HFFc6 (cell line): ENCODE results near the gene UTP20. TPM values are rescaled to one million over a fixed set of nuclear protein-coding genes. Genes with fewer than 3 reads are reported as not detected.

Experiments
- DNase-seq: peaks from one replicate; pipeline ENCODE4 v3.0.0-alpha.2; 2018
- H3K27ac Mint-ChIP-seq: 2 replicates; pipeline ENCODE4 v1.8.0; 2020; ENCODE audit warnings: mild to moderate bottlenecking, mixed read lengths
- H3K27me3 Mint-ChIP-seq: 2 replicates; pipeline ENCODE4 v1.8.0; 2021; ENCODE audit warnings: mild to moderate bottlenecking, moderate library complexity, mixed read lengths; ENCODE audit not compliant: insufficient read depth
- H3K36me3 Mint-ChIP-seq: 2 replicates; pipeline ENCODE4 v1.8.0; 2021; ENCODE audit warnings: low read depth, mixed read lengths
- H3K4me1 Mint-ChIP-seq: 2 replicates; pipeline ENCODE4 v1.8.0; 2020; ENCODE audit warnings: low read depth, mixed read lengths
- H3K4me3 Mint-ChIP-seq: 2 replicates; pipeline ENCODE4 v1.8.0; 2020; ENCODE audit warnings: mild to moderate bottlenecking, moderate library complexity, mixed read lengths
- H3K9me3 Mint-ChIP-seq: 2 replicates; pipeline ENCODE4 v1.8.0; 2020; ENCODE audit warnings: mild to moderate bottlenecking, mixed read lengths
- CTCF ChIP-seq: fragments of 200-600 bp; sonication (generic); IDR thresholded peaks from 2 replicates; pipeline ENCODE4 v1.5.0; 2021; ENCODE audit warnings: antibody characterized with exemption, mild to moderate bottlenecking
- total RNA-seq, 6 experiments: library from RNA; stranded (reverse); fragmentation: NEBNext Ultra II Directional; extraction: Animal tissue kit (Norgen Biotek cat#: 25700); gene quantifications; 2 replicates in 1 of 6; 3 replicates in 5 of 6; pipeline ENCODE4 v1.2.3, GENCODE V29; 2021

Gene UTP20
- total RNA-seq, 6 experiments from 2014 or later = 17.0 to 22.4 (median 19.0) TPM

- Mint-ChIP-seq H3K4me1 (no peaks in the 10 kb centered on the region), H3K4me3 (no peak overlapping the region), H3K27ac (no peak overlapping the region), H3K27me3 (no peaks in the 10 kb centered on the region), H3K9me3 (no peaks in the 10 kb centered on the region), H3K36me3 (no peaks in the 10 kb centered on the region; the same call in 1 of the 2 replicates)
- no peak for TF ChIP-seq CTCF
- DNase-seq = no peak
Observed at GRCh38 chr12:101323255-101323654, 43.4 kb downstream of the UTP20 start.

DNA sequence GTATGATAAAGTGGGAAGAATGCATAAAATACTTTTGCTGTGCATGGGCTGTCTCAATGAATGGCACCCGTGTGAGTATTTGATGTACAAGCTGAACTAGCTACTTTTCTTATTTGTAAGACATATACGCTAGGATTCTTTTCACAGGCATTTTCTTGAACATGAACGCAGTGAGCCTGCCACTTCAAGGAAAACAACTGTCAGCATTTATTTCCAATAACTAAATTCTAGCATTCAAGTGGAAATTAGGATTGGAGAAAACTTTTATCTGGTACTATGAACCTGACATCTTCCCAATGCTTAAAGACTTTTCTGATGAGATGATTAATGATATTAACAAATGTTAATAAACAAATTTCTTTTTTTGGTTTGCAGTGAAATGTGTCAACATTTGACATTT lies 45.7 kb downstream of the UTP20 start:
- DNase-seq = no peak
- no peaks in the 10 kb centered on the region; the same call in 1 of the 2 replicates for H3K27me3 Mint-ChIP-seq
- no peak overlapping the region for H3K27ac Mint-ChIP-seq
- H3K9me3 Mint-ChIP-seq = no peaks in the 10 kb centered on the region
- TF ChIP-seq CTCF = no peak
- H3K4me1 Mint-ChIP-seq = no peaks in the 10 kb centered on the region
- H3K36me3 Mint-ChIP-seq = peaks cover 15% of the 10 kb centered on the region; the same call in 1 of the 2 replicates
- no peak overlapping the region for H3K4me3 Mint-ChIP-seq

- Mint-ChIP-seq H3K9me3 (no peaks in the 10 kb centered on the region), H3K4me3 (no peak overlapping the region), H3K27ac (no peak overlapping the region), H3K27me3 (no peaks in the 10 kb centered on the region; the same call in 1 of the 2 replicates), H3K4me1 (no peaks in the 10 kb centered on the region), H3K36me3 (peaks cover 15% of the 10 kb centered on the region; the same call in 1 of the 2 replicates)
- no peak for DNase-seq
- TF ChIP-seq CTCF = no peak
Observed at GRCh38 chr12:101327051-101327450, 47.1 kb downstream of the UTP20 start.

GRCh38 chr12:101327546-101327945 lies 47.6 kb downstream of the UTP20 start:
- TF ChIP-seq CTCF = no peak
- Mint-ChIP-seq H3K36me3 (peaks cover 15% of the 10 kb centered on the region; the same call in 1 of the 2 replicates), H3K27me3 (no peaks in the 10 kb centered on the region; the same call in 1 of the 2 replicates), H3K4me1 (no peaks in the 10 kb centered on the region), H3K9me3 (no peaks in the 10 kb centered on the region), H3K4me3 (no peak overlapping the region), H3K27ac (no peak overlapping the region)
- no peak for DNase-seq

- H3K27ac Mint-ChIP-seq = no peak overlapping the region
- H3K9me3 Mint-ChIP-seq = no peaks in the 10 kb centered on the region
- DNase-seq = no peak
- H3K4me3 Mint-ChIP-seq = no peak overlapping the region
- H3K27me3 Mint-ChIP-seq = no peaks in the 10 kb centered on the region; the same call in 1 of the 2 replicates
- no peaks in the 10 kb centered on the region for H3K4me1 Mint-ChIP-seq
- TF ChIP-seq CTCF = no peak
- peaks cover 15% of the 10 kb centered on the region; the same call in 1 of the 2 replicates for H3K36me3 Mint-ChIP-seq
Observed at GRCh38 chr12:101328917-101329316, 49.0 kb downstream of the UTP20 start.

DNA sequence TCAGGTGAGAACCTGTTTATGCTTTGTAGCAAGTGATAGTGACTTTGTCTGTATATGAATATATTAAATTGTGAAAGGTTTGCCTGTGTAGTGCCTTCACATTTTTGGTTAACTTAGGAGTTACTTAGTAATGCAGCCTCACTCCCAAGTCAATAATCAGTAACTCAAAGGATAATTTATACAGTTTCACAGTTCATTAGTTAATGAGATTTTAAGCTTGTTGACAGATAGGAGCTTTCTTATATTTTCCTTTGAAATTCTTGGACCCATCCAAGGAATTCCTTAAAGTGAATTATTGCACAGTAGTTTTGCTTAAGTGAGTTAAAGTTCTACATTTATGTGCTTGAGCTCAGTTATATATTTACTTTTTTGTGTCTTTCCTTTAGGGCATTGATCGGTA lies 50.7 kb downstream of the UTP20 start:
- H3K27me3 Mint-ChIP-seq = no peaks in the 10 kb centered on the region; the same call in 1 of the 2 replicates
- no peak for TF ChIP-seq CTCF
- no peak overlapping the region for H3K4me3 Mint-ChIP-seq
- H3K9me3 Mint-ChIP-seq = no peaks in the 10 kb centered on the region
- DNase-seq = no peak
- H3K27ac Mint-ChIP-seq = no peak overlapping the region
- H3K36me3 Mint-ChIP-seq = peaks cover 15% of the 10 kb centered on the region; the same call in 1 of the 2 replicates
- no peaks in the 10 kb centered on the region for H3K4me1 Mint-ChIP-seq
